HG02938 (cell line): Measurements from ENCODE around the gene NFIL3.
A peak's percentile ranks its signal among the peaks of the same experiment; 100 is the strongest.

Experiments used
- ATAC-seq: cut with Tn5 transposase; IDR thresholded peaks from one replicate; pipeline ENCODE4 v1.9.1; 2021; ENCODE audit warnings: mild to moderate bottlenecking, moderate library complexity; ENCODE audit not compliant: unreplicated experiment

NFIL3 gene

DNA sequence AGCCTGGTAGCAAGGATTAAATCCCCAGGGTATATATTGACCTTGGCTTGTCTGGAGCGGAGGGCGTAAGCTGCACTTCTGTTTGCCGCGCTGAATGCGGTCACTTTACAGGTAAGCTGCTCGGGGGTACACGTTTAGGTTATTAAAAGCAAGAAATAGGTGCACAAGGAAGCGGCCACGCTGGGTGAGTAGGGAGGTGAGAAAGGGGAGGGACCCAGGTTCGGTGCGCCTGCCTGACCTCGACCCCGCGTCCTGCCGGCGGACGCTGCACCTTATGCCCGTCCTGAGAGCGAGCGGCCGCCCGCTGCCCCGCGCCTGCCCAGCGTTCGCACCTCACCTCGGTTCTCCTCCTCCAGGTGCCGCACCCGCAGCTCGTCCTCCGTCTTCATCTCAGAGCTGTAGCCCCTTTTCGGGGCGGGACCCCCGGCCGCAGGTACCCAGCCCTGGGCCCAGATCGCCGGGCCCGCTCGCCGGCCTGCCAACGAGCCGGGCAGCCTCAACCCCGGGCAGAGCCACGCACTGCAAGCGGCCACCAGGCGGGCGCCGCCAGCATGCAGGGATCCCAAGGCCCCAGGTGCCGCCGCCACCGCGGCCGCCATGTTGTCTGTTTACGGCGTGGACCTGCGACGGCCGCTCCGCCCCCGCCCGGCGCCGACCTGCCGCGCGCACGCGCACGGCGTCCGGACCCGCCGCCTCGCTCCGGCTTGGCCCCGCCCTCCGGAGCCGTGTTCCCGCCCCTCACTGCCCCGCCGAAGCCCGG lies 62.2 kb downstream of the NFIL3 start, which contains the start of gene AUH:
AUH (minus strand) TSS at position 628 of the 760 bp plus-strand sequence; CDS start at position 599, 29 bp downstream.
- ATAC-seq = peak; percentile 73

DNA sequence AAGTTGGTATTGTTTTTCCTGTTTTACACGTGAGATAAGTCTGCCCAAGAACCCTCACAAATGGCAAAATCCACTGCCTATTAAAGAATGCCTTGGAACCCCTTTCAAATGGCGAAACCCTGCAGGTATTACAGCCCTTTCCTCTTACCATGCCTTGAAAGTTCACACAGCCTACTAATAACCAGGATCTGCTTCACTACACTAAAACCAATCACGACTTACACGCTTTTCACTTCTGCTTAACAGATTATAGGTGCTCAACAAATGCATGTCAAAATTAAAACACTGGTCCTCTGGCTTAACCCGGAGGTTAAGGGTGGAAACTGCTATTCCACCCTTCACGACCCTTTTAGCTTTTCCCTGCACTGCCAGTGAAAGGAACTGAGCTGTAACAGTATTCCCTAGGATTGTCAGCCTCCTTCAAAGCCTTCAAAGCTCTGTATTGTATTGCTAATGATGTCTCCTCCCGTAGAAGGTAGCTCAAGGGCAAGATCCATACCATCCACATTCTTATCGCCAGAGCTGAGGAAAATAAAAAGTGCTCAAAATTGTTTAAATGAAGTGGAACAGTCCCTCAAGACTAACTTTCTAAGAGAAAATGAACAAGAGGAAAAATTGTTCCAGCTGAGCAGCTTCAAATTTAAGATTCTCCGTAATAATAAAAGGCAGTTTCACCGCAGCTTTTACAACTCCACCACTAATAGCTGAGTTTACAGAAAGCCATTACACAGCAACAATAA lies 62.9 kb downstream of the NFIL3 start:
- ATAC-seq = no peak

DNA sequence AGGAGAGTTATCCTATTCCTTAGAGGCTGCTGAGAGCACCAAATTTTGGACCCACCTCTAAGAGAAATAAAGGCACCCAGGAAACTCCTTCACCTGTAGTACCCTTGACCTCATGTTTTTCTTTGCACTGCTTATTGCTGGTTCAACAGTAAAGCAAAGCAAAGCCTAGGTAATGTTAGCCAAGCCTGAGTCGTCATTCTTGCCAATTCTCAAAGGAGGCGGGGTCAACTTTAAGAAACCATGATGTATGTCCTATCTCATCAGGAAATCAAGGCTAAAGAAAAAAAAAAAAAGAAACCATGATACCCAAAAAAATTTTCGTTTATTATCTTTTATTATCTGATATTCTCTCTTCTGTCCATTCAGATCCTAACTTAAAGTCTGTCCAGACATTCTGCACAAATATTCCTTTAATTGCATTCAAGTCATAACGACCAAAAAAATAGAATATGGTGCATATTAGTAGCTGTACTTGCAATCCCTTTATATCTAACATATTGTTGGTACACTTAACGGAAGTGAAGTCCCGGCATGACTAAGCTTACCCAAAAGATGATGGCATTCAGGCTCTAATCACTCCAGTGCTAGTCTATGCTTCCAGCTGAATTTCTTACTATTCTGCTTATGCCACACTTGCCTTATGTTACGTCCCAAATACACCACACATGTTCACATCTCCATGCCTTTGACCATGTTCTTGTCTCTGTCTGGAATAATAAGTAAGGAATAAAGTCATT lies 63.7 kb downstream of the NFIL3 start:
- no peak for ATAC-seq

DNA sequence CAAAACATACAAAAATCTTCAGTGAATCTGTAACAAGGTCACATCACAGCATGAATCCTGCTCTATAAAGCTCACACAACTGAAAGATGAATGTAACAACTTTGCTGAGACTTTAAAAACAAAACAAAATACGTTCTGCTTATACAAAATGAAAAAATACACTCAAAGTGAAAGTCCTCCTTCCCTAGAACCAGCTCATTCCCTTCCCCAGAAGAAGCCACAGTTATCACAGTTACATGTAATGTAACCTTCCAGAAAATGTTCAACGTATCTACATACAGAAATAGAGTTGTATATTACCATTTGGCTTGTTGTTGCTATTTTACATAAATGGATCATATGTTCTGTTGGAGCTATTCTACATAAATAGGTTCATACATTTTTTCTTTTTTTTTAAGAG lies 64.5 kb downstream of the NFIL3 start:
- ATAC-seq = no peak
